ENCODE data around the gene KHDRBS2.

KHDRBS2 gene

GRCh38 chr6:62090442-62091229, 195.4 kb downstream of the KHDRBS2 start:
- H4K5ac ChIP-seq (ENCODE audit: low read length) = no peak overlapping the region
- H2AK5ac ChIP-seq (ENCODE audit: low read length) = no peak overlapping the region
- H2BK15ac ChIP-seq (replicated peaks; ENCODE audit: low read depth) = no peak overlapping the region
- no peak overlapping the region for H3K23ac ChIP-seq (ENCODE audit: low read length)
- DNase-seq = no peak
- H3K18ac ChIP-seq (ENCODE audit: low read length) = no peak overlapping the region
- H3K27ac ChIP-seq (ENCODE audit: low read depth, low read length) = no peak overlapping the region
- no peaks in the 10 kb centered on the region for H3K27me3 ChIP-seq (ENCODE audit: insufficient read depth, low read length, poor library complexity)
- no peak overlapping the region for H3K4me2 ChIP-seq (ENCODE audit: low read length)
- no peak overlapping the region for H3K9ac ChIP-seq (ENCODE audit: low read length)
- no peak overlapping the region for H3K4me3 ChIP-seq (ENCODE audit: low read length)
- H3K79me2 ChIP-seq (ENCODE audit: control insufficient read depth, insufficient read depth, low read length) = no peaks in the 10 kb centered on the region
- no peaks in the 10 kb centered on the region for H3K36me3 ChIP-seq (ENCODE audit: control insufficient read depth, insufficient read depth, low read length)
- no CpG with 5 or more reads among the region's 5 CpGs for WGBS (ENCODE audit: extremely low coverage, insufficient coverage, low lambda C conversion rate)
- no peak overlapping the region for H3K56ac ChIP-seq (ENCODE audit: low read length)
- H3K4ac ChIP-seq (ENCODE audit: low read depth, low read length) = no peak overlapping the region
- no peaks in the 10 kb centered on the region for H3K4me1 ChIP-seq (ENCODE audit: control insufficient read depth, low read depth, low read length)
- no peak overlapping the region for H4K8ac ChIP-seq (ENCODE audit: low read depth, low read length)
- H2BK120ac ChIP-seq (ENCODE audit: low read depth, low read length) = no peak overlapping the region
- no peaks in the 10 kb centered on the region for H3K79me1 ChIP-seq (ENCODE audit: low read length)
- no peak overlapping the region for H2BK5ac ChIP-seq (ENCODE audit: low read length)

GRCh38 chr6:62089781-62090180, 196.2 kb downstream of the KHDRBS2 start:
- no peak overlapping the region for H3K18ac ChIP-seq (ENCODE audit: low read length)
- no CpG with 5 or more reads among the region's 3 CpGs for WGBS (ENCODE audit: extremely low coverage, insufficient coverage, low lambda C conversion rate)
- H2BK5ac ChIP-seq (ENCODE audit: low read length) = no peak overlapping the region
- no peak overlapping the region for H3K23ac ChIP-seq (ENCODE audit: low read length)
- no peaks in the 10 kb centered on the region for H3K79me2 ChIP-seq (ENCODE audit: control insufficient read depth, insufficient read depth, low read length)
- no peak overlapping the region for H3K4me3 ChIP-seq (ENCODE audit: low read length)
- no peak overlapping the region for H4K5ac ChIP-seq (ENCODE audit: low read length)
- H3K36me3 ChIP-seq (ENCODE audit: control insufficient read depth, insufficient read depth, low read length) = no peaks in the 10 kb centered on the region
- H2BK120ac ChIP-seq (ENCODE audit: low read depth, low read length) = no peak overlapping the region
- H3K4ac ChIP-seq (ENCODE audit: low read depth, low read length) = no peak overlapping the region
- no peak overlapping the region for H4K8ac ChIP-seq (ENCODE audit: low read depth, low read length)
- no peak overlapping the region for H2AK5ac ChIP-seq (ENCODE audit: low read length)
- H3K27me3 ChIP-seq (ENCODE audit: insufficient read depth, low read length, poor library complexity) = no peaks in the 10 kb centered on the region
- no peak overlapping the region for H2BK15ac ChIP-seq (replicated peaks; ENCODE audit: low read depth)
- no peak for DNase-seq
- no peaks in the 10 kb centered on the region for H3K79me1 ChIP-seq (ENCODE audit: low read length)
- H3K27ac ChIP-seq (ENCODE audit: low read depth, low read length) = no peak overlapping the region
- no peak overlapping the region for H3K9ac ChIP-seq (ENCODE audit: low read length)
- H3K56ac ChIP-seq (ENCODE audit: low read length) = no peak overlapping the region
- no peaks in the 10 kb centered on the region for H3K4me1 ChIP-seq (ENCODE audit: control insufficient read depth, low read depth, low read length)
- no peak overlapping the region for H3K4me2 ChIP-seq (ENCODE audit: low read length)

- Histone ChIP-seq H2AK5ac (ENCODE audit: low read length) (no peak overlapping the region), H3K18ac (ENCODE audit: low read length) (no peak overlapping the region), H3K4me3 (ENCODE audit: low read length) (no peak overlapping the region), H3K27me3 (ENCODE audit: insufficient read depth, low read length, poor library complexity) (no peaks in the 10 kb centered on the region), H4K5ac (ENCODE audit: low read length) (no peak overlapping the region), H3K56ac (ENCODE audit: low read length) (no peak overlapping the region), H3K36me3 (ENCODE audit: control insufficient read depth, insufficient read depth, low read length) (no peaks in the 10 kb centered on the region), H2BK5ac (ENCODE audit: low read length) (no peak overlapping the region), H4K8ac (ENCODE audit: low read depth, low read length) (no peak overlapping the region), H3K79me2 (ENCODE audit: control insufficient read depth, insufficient read depth, low read length) (no peaks in the 10 kb centered on the region), H3K9ac (ENCODE audit: low read length) (no peak overlapping the region), H3K27ac (ENCODE audit: low read depth, low read length) (no peak overlapping the region), H3K4ac (ENCODE audit: low read depth, low read length) (no peak overlapping the region), H3K4me2 (ENCODE audit: low read length) (no peak overlapping the region), H2BK120ac (ENCODE audit: low read depth, low read length) (no peak overlapping the region), H3K4me1 (ENCODE audit: control insufficient read depth, low read depth, low read length) (no peaks in the 10 kb centered on the region), H3K23ac (ENCODE audit: low read length) (no peak overlapping the region), H3K79me1 (ENCODE audit: low read length) (no peaks in the 10 kb centered on the region), H2BK15ac (replicated peaks; ENCODE audit: low read depth) (no peak overlapping the region)
- DNase-seq = no peak
- no CpG with 5 or more reads among the region's 2 CpGs for WGBS (ENCODE audit: extremely low coverage, insufficient coverage, low lambda C conversion rate)
These were observed 200.0 kb downstream of the KHDRBS2 start for GRCh38 chr6:62086047-62086446.

GRCh38 chr6:62075869-62076268, 210.2 kb downstream of the KHDRBS2 start:
- Histone ChIP-seq H2BK15ac (replicated peaks; ENCODE audit: low read depth) (no peak overlapping the region), H3K27me3 (ENCODE audit: insufficient read depth, low read length, poor library complexity) (no peaks in the 10 kb centered on the region), H3K56ac (ENCODE audit: low read length) (no peak overlapping the region), H3K36me3 (ENCODE audit: control insufficient read depth, insufficient read depth, low read length) (no peaks in the 10 kb centered on the region), H2BK120ac (ENCODE audit: low read depth, low read length) (no peak overlapping the region), H3K4me2 (ENCODE audit: low read length) (no peak overlapping the region), H3K79me1 (ENCODE audit: low read length) (no peaks in the 10 kb centered on the region), H2AK5ac (ENCODE audit: low read length) (no peak overlapping the region), H3K4me1 (ENCODE audit: control insufficient read depth, low read depth, low read length) (no peaks in the 10 kb centered on the region), H3K23ac (ENCODE audit: low read length) (no peak overlapping the region), H3K4me3 (ENCODE audit: low read length) (no peak overlapping the region), H2BK5ac (ENCODE audit: low read length) (no peak overlapping the region), H3K27ac (ENCODE audit: low read depth, low read length) (no peak overlapping the region), H3K4ac (ENCODE audit: low read depth, low read length) (no peak overlapping the region), H4K8ac (ENCODE audit: low read depth, low read length) (no peak overlapping the region), H3K9ac (ENCODE audit: low read length) (no peak overlapping the region), H3K79me2 (ENCODE audit: control insufficient read depth, insufficient read depth, low read length) (no peaks in the 10 kb centered on the region), H4K5ac (ENCODE audit: low read length) (no peak overlapping the region), H3K18ac (ENCODE audit: low read length) (no peak overlapping the region)
- DNase-seq = no peak
- WGBS (ENCODE audit: extremely low coverage, insufficient coverage, low lambda C conversion rate) = no CpG with 5 or more reads among the region's 2 CpGs

GRCh38 chr6:62059901-62060300, 226.1 kb downstream of the KHDRBS2 start:
- no peak overlapping the region for H4K8ac ChIP-seq (ENCODE audit: low read depth, low read length)
- H3K18ac ChIP-seq (ENCODE audit: low read length) = no peak overlapping the region
- no peak overlapping the region for H3K23ac ChIP-seq (ENCODE audit: low read length)
- no peak overlapping the region for H2BK120ac ChIP-seq (ENCODE audit: low read depth, low read length)
- H2BK5ac ChIP-seq (ENCODE audit: low read length) = no peak overlapping the region
- no peak overlapping the region for H3K56ac ChIP-seq (ENCODE audit: low read length)
- no peak overlapping the region for H3K4me3 ChIP-seq (ENCODE audit: low read length)
- H3K4me2 ChIP-seq (ENCODE audit: low read length) = no peak overlapping the region
- H3K9ac ChIP-seq (ENCODE audit: low read length) = no peak overlapping the region
- H3K27me3 ChIP-seq (ENCODE audit: insufficient read depth, low read length, poor library complexity) = no peaks in the 10 kb centered on the region
- H3K36me3 ChIP-seq (ENCODE audit: control insufficient read depth, insufficient read depth, low read length) = no peaks in the 10 kb centered on the region
- H4K5ac ChIP-seq (ENCODE audit: low read length) = no peak overlapping the region
- no peaks in the 10 kb centered on the region for H3K4me1 ChIP-seq (ENCODE audit: control insufficient read depth, low read depth, low read length)
- H3K79me1 ChIP-seq (ENCODE audit: low read length) = no peaks in the 10 kb centered on the region
- no peaks in the 10 kb centered on the region for H3K79me2 ChIP-seq (ENCODE audit: control insufficient read depth, insufficient read depth, low read length)
- no peak for DNase-seq
- H3K27ac ChIP-seq (ENCODE audit: low read depth, low read length) = no peak overlapping the region
- H2BK15ac ChIP-seq (replicated peaks; ENCODE audit: low read depth) = no peak overlapping the region
- no peak overlapping the region for H3K4ac ChIP-seq (ENCODE audit: low read depth, low read length)
- WGBS (ENCODE audit: extremely low coverage, insufficient coverage, low lambda C conversion rate) = no CpG with 5 or more reads among the region's 3 CpGs
- no peak overlapping the region for H2AK5ac ChIP-seq (ENCODE audit: low read length)

- H3K4ac ChIP-seq (ENCODE audit: low read depth, low read length) = no peak overlapping the region
- H4K5ac ChIP-seq (ENCODE audit: low read length) = no peak overlapping the region
- H2BK15ac ChIP-seq (replicated peaks; ENCODE audit: low read depth) = no peak overlapping the region
- H3K23ac ChIP-seq (ENCODE audit: low read length) = no peak overlapping the region
- no peak overlapping the region for H4K8ac ChIP-seq (ENCODE audit: low read depth, low read length)
- H3K27ac ChIP-seq (ENCODE audit: low read depth, low read length) = no peak overlapping the region
- H3K4me2 ChIP-seq (ENCODE audit: low read length) = no peak overlapping the region
- no peak overlapping the region for H3K18ac ChIP-seq (ENCODE audit: low read length)
- H2AK5ac ChIP-seq (ENCODE audit: low read length) = no peak overlapping the region
- H3K4me1 ChIP-seq (ENCODE audit: control insufficient read depth, low read depth, low read length) = no peaks in the 10 kb centered on the region
- no peak for DNase-seq
- H2BK120ac ChIP-seq (ENCODE audit: low read depth, low read length) = no peak overlapping the region
- H2BK5ac ChIP-seq (ENCODE audit: low read length) = no peak overlapping the region
- H3K4me3 ChIP-seq (ENCODE audit: low read length) = no peak overlapping the region
- no peaks in the 10 kb centered on the region for H3K79me1 ChIP-seq (ENCODE audit: low read length)
- H3K56ac ChIP-seq (ENCODE audit: low read length) = no peak overlapping the region
- no peak overlapping the region for H3K9ac ChIP-seq (ENCODE audit: low read length)
- H3K27me3 ChIP-seq (ENCODE audit: insufficient read depth, low read length, poor library complexity) = no peaks in the 10 kb centered on the region
- H3K36me3 ChIP-seq (ENCODE audit: control insufficient read depth, insufficient read depth, low read length) = no peaks in the 10 kb centered on the region
- no peaks in the 10 kb centered on the region for H3K79me2 ChIP-seq (ENCODE audit: control insufficient read depth, insufficient read depth, low read length)
These were observed 228.7 kb downstream of the KHDRBS2 start for GRCh38 chr6:62057300-62057699.
